Measurements from ENCODE around the gene TMEM184B. TPM values are rescaled to one million over a fixed set of nuclear protein-coding genes. Genes with fewer than 3 reads are reported as not detected.

TMEM184B gene
- total and polyA plus RNA-seq, 2 of the 8 experiments (the other 6 are each of a cell fraction or from before 2014, with no cell fraction given): 41.6 to 81.0 TPM

DNA sequence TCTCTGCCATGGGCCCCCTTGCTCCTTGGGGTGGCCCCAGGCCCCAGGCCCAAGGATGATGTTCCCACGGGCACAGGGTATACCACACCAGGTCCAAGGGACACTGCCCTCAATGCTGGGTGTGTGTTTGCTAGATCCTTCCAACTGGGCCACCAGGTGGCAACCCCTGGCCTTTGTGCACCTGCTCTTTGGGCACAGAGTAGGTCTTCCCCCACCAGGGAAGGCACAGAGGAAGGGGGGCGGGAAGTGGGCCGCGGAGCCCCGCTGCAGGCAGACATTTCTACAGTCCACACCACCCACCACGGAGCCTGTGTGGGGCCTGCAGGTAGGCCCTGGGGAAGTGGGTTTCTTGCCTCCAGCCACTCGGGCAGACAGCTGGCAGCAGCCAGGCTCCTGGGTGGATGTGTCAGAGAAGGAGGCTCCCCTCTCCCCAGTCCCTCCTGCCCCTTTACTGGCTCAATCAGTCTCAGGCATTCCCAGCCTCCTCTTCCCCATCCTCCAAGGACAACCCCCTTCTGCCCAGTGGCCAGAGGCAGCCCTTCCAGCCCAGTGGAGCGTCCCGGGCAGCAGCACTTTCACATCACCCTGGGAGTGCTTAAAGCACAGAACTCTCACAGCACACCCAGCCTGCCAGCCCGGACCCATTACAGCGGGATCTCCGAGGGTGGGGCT, 49.4 kb downstream of the TMEM184B start:
- no peak overlapping the region for H2BK20ac ChIP-seq (ENCODE audit: low read length)
- peaks cover 2 to 9% of the 10 kb centered on the region in 2 experiments for H4K20me1 ChIP-seq (replicated peaks in 1 of 2; ENCODE audit: control insufficient read depth in 1 of 2, insufficient read depth in 2 of 2, low read length in 2 of 2)
- no peak overlapping the region for H2BK15ac ChIP-seq (ENCODE audit: low read length)
- no peaks in the 10 kb centered on the region; the same call in 1 of the 2 replicates for H3K79me1 ChIP-seq (ENCODE audit: low read depth, low read length)
- no peak overlapping the region; the same call in 1 of the 2 replicates for H4K8ac ChIP-seq (ENCODE audit: extremely low read depth, insufficient read depth, low read length)
- H3K9ac ChIP-seq (replicated peaks in 1 of 4; ENCODE audit: extremely low read depth in 1 of 4, low read depth in 3 of 4, low read length in 3 of 4): no peak overlapping the region
- H3K4ac ChIP-seq (replicated peaks; ENCODE audit: insufficient read length, low read depth, low read length): no peak overlapping the region
- ChIA-PET POLR2A (ENCODE audit: partially characterized antibody) (interaction anchor here (0.7 to 1.5 kb wide), 3 partner anchors 17 to 128 kb away, joined by 3 to 4 read pairs (median 3); no protein-coding TSS in a partner anchor), CTCF (ENCODE audit: partially characterized antibody) (interaction anchor here (0.9 to 1.4 kb wide), 4 partner anchors 10 to 27 kb away, joined by 3 to 6 read pairs (median 3); no protein-coding TSS in a partner anchor)
- no peak overlapping the region for H3K56ac ChIP-seq (replicated peaks; ENCODE audit: insufficient read length, low read depth, low read length)
- no peak overlapping the region for H2AK5ac ChIP-seq (ENCODE audit: low read depth, low read length)
- H3K4me1 ChIP-seq (replicated peaks in 1 of 4; ENCODE audit: control insufficient read depth in 3 of 4, insufficient read depth in 4 of 4, low read length in 3 of 4): peaks cover 5 to 18% (median 10%) of the 10 kb centered on the region in 4 experiments
- no peaks in the 10 kb centered on the region for H3K9me3 ChIP-seq (ENCODE audit: insufficient read depth in 2 of 2, low read depth in 1 of 2, low read length in 1 of 2)
- H3K27ac ChIP-seq (ENCODE audit: low read depth, low read length): no peak overlapping the region
- no peak overlapping the region for H3K4me2 ChIP-seq (ENCODE audit: insufficient read depth in 1 of 2, low read depth in 2 of 2, low read length in 2 of 2)
- no peak overlapping the region for H3K14ac ChIP-seq (ENCODE audit: insufficient read length)
- no peak overlapping the region for H3K18ac ChIP-seq (ENCODE audit: extremely low read depth, low read length)
- TF ChIP-seq, protein P1, sequence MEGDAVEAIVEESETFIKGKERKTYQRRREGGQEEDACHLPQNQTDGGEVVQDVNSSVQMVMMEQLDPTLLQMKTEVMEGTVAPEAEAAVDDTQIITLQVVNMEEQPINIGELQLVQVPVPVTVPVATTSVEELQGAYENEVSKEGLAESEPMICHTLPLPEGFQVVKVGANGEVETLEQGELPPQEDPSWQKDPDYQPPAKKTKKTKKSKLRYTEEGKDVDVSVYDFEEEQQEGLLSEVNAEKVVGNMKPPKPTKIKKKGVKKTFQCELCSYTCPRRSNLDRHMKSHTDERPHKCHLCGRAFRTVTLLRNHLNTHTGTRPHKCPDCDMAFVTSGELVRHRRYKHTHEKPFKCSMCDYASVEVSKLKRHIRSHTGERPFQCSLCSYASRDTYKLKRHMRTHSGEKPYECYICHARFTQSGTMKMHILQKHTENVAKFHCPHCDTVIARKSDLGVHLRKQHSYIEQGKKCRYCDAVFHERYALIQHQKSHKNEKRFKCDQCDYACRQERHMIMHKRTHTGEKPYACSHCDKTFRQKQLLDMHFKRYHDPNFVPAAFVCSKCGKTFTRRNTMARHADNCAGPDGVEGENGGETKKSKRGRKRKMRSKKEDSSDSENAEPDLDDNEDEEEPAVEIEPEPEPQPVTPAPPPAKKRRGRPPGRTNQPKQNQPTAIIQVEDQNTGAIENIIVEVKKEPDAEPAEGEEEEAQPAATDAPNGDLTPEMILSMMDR (IDR thresholded peaks at IDR 0.05; ENCODE audit: control extremely low read depth in 1 of 3, insufficient read depth in 1 of 3, low read depth in 1 of 3, low read length in 3 of 3): peak in 1 of 3 experiments; percentile 13; a peak in 1 of 4 replicates
- no peak for TF ChIP-seq JUND (IDR thresholded peaks at IDR 0.05; ENCODE audit: low read length)
- TF ChIP-seq RAD21 (IDR thresholded peaks at IDR 0.05 in 1 of 2, conservative IDR thresholded peaks at IDR 0.05 in 1 of 2; ENCODE audit: low read depth in 2 of 2, low read length in 2 of 2): peak in 1 of 2 experiments; percentile 30; a peak in 1 of 4 replicates
- FAIRE-seq: no peak
- H3K4me3 ChIP-seq (ENCODE audit: extremely low read depth in 1 of 4, insufficient read depth in 2 of 4, low read depth in 3 of 4, low read length in 4 of 4): no peak overlapping the region
- H3K36me3 ChIP-seq (ENCODE audit: control insufficient read depth in 2 of 4, insufficient read depth in 4 of 4, low read length in 3 of 4): peaks cover 0 to 14% (median 4%) of the 10 kb centered on the region in 4 experiments; a peak in 6 of 8 replicates
- H2BK5ac ChIP-seq (ENCODE audit: low read depth, low read length): no peak overlapping the region
- H2BK12ac ChIP-seq (ENCODE audit: low read depth, low read length): no peak overlapping the region
- no peak overlapping the region for H2BK120ac ChIP-seq (replicated peaks; ENCODE audit: low read depth, low read length)
- no peaks in the 10 kb centered on the region for H3K27me3 ChIP-seq (replicated peaks in 1 of 4; ENCODE audit: control insufficient read depth in 3 of 4, extremely low read depth in 1 of 4, insufficient read depth in 3 of 4, low read length in 3 of 4)
- H4K91ac ChIP-seq (replicated peaks; ENCODE audit: insufficient read length, low read length): no peak overlapping the region
- no peaks in the 10 kb centered on the region for H3K23me2 ChIP-seq (ENCODE audit: low read depth, low read length)
- no peak for DNase-seq (ENCODE audit: low read depth in 1 of 2, low spot score in 2 of 2)
- H2AFZ ChIP-seq (ENCODE audit: low read length): no peak overlapping the region
- no peaks in the 10 kb centered on the region for H3K79me2 ChIP-seq (ENCODE audit: control insufficient read depth in 1 of 2, insufficient read depth in 2 of 2, low read length in 2 of 2)
- no peak overlapping the region for H4K5ac ChIP-seq (ENCODE audit: insufficient read length, low read depth, low read length)
- H3K23ac ChIP-seq (ENCODE audit: insufficient read length): no peak overlapping the region
- WGBS, 2 experiments (ENCODE audit: extremely low coverage in 1 of 2, insufficient coverage in 1 of 2, insufficient read length in 1 of 2, insufficient replicate concordance in 2 of 2, low coverage in 1 of 2, low lambda C conversion rate in 2 of 2, missing lambda C conversion rate in 1 of 2): 96% methylated on average over 12 of the region's 12 CpGs; no CpG with 5 or more reads in 1 of the 2 experiments
